Activated T-cell treated with anti-CD3 and anti-CD28 coated beads for 48 hours (primary cell): ENCODE data around the gene SGO2.
A peak's percentile ranks its signal among the peaks of the same experiment; 100 is the strongest.
"Not testable (repeated sequence)": the region's sequence is repeated elsewhere in the genome, so short reads cannot be mapped to it uniquely, and the experiment has no call there.

Source experiments
- DNase-seq: peaks from one replicate; pipeline ENCODE4 v3.0.0-alpha.2; 2020; ENCODE audit warnings: low read depth

The SGO2 gene

GRCh38 chr2:200515155-200515554 is 10.9 kb upstream of the SGO2 start:
- DNase-seq: no peak

GRCh38 chr2:200523158-200523557 is 2.8 kb upstream of the SGO2 start:
- no peak for DNase-seq

GRCh38 chr2:200523604-200524003 is 2.4 kb upstream of the SGO2 start:
- no peak for DNase-seq

DNA sequence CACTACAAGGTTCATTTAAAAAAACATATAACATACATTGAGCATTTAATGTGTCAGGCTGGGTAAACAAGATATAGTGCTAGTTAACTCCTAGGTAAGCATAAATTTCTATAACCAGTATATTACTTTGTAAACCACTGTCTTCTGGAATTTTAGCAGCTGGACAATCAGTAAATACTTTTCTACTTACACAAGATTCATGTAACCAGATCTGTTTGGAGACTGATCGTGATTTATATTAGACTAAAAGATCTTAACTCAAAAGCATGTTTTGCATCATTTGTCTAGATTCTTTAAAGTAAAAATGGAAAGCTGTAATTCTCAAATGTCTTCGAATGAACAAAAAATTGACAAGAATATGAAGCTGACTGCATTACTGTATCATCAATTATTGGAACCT is 941 bp upstream of the SGO2 start:
- DNase-seq: no peak

DNA sequence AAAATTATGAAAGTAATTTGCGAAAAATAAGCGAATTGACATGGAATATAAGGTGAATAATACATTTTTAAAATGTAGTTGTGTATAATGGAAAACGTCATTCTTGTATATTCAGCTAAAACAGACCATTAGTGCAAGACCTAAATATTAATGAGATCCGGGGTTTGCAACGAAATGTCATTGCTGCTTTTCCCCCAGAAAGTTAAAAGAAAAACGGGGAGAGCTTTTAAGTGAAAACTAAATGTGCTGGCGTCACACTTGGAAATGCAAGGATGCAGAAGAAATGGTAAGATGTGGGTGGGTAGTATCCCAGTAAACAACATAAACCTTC is 491 bp upstream of the SGO2 start:
- no peak for DNase-seq

- no peak for DNase-seq
These were observed 2.2 kb downstream of the SGO2 start for GRCh38 chr2:200528228-200528627.

DNA sequence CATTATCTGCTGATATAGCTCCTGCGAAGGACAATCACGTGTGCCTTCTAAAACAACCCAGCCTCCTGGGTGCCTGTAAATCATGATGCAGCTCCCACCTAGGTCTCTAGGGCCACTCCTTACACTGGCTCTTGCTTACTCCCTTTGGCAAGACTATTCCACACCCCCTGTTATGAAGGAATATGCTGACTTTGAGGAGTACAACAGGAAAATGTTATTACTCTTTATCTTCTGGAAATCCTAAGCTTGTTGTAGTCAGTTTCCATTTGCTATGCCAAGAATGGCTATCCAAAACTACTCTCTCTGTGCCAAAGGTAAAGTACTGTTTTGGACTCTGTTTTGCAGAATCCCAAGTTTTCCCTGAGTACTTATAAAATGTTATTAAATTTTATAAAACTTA is 7.7 kb downstream of the SGO2 start:
- no peak for DNase-seq

GRCh38 chr2:200534572-200534971 is 8.6 kb downstream of the SGO2 start:
- no peak for DNase-seq

- DNase-seq: no peak
These were observed 12.1 kb downstream of the SGO2 start for GRCh38 chr2:200538139-200538538.

DNA sequence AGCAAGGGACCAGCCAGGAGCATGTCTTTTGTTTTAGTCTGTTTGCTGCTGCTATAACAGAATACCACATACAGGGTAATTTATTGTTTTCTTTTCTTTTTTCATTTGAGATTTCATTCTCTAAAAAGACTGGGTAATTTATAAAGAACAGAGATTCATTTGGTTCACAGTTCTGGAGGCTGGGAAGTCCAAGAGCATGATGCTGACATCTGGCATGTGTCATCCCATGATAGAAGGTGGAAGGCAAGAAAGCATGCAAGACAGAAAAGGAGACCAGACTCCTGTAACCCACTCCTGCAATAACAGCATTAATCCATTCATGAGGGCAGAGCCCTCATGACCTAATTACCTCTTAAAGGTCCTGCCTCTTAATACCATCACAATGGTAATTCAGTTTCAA is 14.8 kb downstream of the SGO2 start:
- DNase-seq: no peak

DNA sequence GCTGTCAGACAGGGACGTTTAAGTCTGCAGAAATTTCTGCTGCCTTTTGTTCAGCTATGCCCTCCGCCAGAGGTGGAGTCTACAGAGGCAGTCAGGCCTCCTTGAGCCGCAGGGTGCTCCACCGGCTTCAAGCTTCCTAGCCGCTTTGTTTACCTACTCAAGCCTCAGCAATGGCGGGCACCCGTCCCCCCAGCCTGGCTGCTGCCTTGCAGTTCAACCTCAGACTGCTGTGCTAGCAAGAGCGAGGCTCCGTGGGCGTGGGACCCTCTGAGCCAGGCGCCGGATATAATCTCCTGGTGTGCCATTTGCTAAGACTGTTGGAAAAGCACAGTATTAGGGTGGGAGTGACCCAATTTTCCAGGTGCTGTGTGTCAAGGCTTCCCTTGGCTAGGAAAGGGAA is 40.6 kb downstream of the SGO2 start:
- DNase-seq: not testable (repeated sequence)

DNA sequence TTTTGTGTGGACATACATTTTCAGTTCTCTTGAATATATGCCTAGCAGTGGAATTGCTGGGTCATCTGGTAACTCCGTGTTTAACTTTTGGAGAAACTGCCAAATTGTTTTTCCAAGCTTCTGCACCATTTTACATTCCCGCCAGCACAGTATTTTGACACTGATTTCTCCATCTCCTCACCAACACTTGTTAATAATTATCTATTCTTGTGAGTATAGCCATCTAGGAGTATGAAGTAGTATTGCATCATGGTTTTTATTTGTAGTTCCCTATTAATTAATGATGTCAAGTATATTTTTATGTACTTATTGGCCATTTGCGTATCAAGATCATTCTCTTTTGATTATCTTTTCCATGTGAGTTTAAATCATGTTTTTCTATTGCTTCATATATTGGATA is 41.9 kb downstream of the SGO2 start:
- DNase-seq: no peak

DNA sequence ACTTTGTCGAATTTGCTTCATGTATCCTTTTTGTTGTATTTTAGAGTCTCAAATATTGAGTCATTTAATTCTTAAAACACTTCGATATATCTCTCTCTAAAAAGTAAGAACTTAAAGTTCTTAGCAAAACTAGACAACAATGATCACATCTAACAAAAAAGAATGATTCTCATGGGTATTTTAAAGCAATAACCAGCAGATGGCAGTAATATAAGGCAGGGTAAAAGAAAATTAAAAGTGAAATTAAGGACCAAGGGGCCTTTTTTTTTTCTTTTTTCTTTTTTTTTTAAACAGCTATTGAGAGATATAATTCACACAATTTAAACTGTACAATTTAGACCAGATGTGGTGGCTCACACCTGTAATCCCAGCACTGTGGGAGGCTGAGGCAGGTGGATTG is 50.0 kb downstream of the SGO2 start:
- no peak for DNase-seq

- DNase-seq: no peak
These were observed 51.0 kb downstream of the SGO2 start for GRCh38 chr2:200577027-200577426.

DNA sequence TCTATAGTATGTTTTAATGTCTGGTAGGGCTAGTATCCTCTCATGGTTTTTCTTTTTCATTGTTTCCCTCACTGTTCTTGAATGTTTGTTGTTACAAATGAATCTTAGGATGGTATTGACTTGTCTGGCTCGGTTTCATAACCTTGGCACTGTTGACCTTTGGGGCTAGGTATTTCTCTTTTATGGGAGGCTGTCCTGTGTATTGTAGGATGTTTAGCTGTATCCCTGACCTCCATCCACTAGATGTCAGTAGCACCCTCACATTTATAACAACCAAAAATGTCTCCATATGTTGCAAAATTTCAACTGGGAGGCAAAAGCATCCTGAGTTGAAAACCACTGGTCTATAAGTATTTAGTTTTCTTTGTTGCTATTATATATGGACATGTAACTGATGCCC is 52.8 kb downstream of the SGO2 start:
- no peak for DNase-seq

DNA sequence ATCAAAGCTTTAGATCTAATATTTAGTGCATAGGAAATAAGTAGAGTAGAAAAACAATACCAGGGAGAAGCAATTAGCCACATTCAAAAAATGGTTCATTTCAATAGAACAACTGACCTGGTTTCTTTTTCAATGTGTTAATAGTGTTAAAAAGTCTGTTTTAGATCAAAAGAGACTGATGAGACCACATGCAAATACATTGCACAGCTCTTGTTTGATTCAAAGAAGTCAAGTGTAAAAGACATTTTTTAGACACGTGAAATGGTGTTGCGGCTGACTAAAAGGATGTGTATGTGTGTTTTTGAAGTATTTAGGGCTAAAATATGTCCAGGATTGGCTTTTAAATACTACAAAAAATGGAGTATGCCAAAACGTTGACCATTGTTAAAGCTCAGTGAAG is 58.6 kb downstream of the SGO2 start:
- no peak for DNase-seq

- DNase-seq: no peak
These were observed 59.3 kb downstream of the SGO2 start for GRCh38 chr2:200585340-200585729.

GRCh38 chr2:200585730-200586643 is 60.0 kb downstream of the SGO2 start, which contains the start of gene AOX1:
Gene AOX1, plus strand, starts transcription at chr2:200586014. Its CDS starts 95 bp downstream, at chr2:200586109.
- peak; percentile 6 for DNase-seq

- no peak for DNase-seq
These were observed 60.6 kb downstream of the SGO2 start for GRCh38 chr2:200586644-200586975.

- no peak for DNase-seq
These were observed 61.1 kb downstream of the SGO2 start for GRCh38 chr2:200587007-200587616.

DNA sequence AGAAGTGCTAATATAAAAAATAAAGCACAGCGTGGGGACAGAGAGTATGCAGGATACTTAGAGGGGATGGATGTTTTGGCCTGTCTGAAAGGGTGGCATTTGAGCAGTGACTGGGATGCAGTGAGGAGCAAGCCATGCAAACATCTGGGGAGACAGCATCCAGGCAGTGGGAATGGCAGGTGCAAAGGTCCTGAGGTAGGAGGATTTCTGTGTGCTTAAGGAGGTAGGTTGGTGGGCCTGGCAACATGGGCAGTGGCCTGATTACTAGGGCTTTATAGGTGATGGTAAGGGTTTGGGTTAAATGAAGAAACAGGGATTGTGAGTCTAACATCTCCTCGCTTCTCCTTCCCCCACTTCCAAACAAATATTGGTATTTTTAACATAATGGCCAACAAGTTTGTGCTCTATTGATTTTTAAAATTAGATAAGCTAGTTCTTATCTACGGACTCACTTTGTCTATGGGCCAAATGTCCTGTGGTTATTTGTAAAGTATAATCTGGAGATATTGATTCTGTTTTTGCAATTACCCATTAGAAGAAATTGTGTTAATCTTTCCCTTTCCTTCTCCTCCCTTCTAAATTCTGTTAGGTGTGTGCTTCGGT is 62.2 kb downstream of the SGO2 start:
- DNase-seq: no peak

- no peak for DNase-seq
These were observed 64.1 kb downstream of the SGO2 start for GRCh38 chr2:200590090-200590489.

DNA sequence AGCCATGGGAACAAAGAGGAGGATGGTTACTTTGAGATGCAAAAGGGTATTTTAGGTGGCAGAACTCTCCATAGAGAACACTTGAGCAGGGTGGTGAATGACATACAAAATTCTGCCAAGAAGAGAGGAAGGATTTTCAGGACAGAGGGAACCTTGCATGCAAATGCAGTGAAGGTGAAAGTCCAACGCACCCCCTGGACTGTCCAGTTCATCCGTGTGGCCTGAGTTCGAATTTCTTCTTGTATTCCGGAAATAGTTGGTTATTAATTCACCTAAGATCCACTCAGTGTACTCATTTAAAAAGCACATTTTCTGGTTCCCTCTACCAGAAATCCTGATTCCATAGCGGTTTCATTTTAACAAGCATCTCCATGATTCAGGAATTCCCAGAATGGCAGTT is 65.3 kb downstream of the SGO2 start:
- DNase-seq: no peak
